Measurements from ENCODE around the gene DCDC1. TPM values are rescaled to one million over a fixed set of nuclear protein-coding genes. Genes with fewer than 3 reads are reported as not detected.

DCDC1 gene, protein sequence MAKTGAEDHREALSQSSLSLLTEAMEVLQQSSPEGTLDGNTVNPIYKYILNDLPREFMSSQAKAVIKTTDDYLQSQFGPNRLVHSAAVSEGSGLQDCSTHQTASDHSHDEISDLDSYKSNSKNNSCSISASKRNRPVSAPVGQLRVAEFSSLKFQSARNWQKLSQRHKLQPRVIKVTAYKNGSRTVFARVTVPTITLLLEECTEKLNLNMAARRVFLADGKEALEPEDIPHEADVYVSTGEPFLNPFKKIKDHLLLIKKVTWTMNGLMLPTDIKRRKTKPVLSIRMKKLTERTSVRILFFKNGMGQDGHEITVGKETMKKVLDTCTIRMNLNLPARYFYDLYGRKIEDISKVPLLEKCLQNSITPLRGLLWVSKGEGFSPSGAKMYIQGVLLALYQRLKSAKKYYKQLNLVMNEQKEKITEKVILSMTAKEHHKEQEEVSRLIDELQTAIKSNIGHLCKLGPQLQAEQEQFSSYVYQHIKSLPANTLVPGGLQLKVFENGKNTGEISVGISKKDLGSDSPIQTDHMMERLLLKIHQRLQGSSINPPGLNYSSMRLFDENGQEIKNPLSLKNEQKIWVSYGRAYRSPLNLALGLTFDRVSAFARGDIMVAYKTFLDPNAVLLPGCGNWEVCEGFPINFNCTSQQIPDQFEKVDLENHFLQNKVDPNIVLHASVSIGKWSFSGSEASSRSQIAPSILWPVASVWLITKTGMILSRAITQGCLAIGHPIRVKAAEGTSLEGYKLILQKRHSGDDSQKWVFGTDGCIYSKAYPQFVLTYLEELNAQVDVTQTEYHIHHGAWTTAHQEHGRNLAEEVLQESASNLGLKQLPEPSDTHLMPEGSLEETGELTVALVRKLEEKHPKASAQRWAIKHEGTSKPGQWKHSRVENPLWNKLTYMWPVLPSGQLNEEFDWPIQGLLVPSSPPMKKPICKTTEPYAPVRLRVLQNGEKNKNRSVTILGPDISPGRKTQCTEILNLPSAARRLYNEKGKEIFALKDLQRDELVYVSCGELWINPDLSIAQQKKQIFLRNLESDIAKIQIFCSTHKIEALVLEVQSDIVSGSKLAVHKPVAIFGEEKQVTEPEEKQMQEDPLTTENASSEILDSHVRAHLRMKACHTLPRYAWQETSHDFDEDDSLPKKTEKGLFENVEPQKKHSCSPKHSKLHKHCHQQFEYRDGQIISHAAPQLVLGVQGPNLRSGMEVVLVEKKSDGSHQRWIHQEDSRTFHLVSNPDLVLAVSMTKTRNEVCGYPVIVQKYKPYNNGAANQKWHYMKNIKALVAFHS (N-terminal part only)
- under 0.01 TPM in 2 replicates for total RNA-seq

DNA sequence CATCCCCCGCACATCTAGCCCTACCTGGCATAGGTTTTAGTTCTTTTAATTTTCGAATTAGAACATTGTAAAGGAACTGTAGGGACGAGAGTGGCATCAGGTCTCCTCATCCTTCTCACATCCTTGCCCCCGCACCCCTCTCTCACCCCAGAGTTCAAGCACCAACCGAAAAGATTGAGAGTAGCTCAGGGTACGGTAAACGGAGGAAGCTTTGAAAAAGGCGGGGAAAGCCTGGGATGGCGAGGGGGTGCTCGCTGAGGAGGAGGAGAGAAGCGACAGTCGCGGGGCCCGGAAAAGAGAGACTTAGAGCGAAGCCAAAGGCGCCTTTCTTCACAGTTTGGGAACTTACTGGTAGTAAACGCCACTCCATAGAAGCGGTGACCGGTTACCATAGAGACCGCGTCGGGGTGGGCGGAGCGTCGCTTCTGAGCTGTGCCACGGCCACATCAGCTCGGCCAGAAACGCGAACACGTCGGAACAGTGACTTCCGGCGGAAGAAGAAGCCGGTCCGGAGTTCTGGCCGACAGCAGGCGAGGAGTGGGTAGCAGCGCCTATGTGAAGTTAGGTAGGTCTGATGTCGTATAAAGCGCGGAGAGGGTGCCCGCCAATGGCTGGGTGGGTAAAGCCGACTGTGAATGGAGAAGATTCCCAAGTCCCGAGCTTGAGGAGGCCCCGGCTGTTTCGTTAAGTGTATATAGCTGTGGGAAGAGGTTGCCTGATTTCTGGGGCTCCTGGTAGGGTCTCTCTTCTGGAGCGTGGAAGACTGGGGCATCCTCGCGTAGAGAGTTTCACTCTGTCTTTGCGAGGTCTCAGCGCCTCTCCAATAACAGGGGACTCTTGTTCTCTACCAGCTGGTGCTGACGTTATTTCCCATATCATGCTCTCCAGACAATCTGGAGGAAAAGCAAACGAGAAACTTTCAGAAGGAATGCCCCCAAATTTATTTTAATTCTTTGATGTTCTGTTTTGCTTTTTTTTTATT is at the start of gene DCDC1, which contains the start of gene DNAJC24:
Gene DCDC1, minus strand, starts transcription at position 392 of the 982 bp plus-strand sequence. CDS start 41,459 bp downstream, outside the sequence.
Gene DNAJC24, plus strand, starts transcription at position 513 of the 982 bp plus-strand sequence. CDS start 889 bp downstream, outside the sequence.

Other genes starting within 250 kb of the DCDC1 start
- gene DNAJC24, start 121 bp upstream of the DCDC1 start, total RNA-seq: 16.1 and 20.0 TPM in 2 replicates
- 7.0 and 9.0 TPM in 2 replicates for gene IMMP1L, start 139.9 kb upstream of the DCDC1 start, total RNA-seq
- gene ELP4, start 140.0 kb upstream of the DCDC1 start, total RNA-seq: 13.6 and 14.5 TPM in 2 replicates

Data from aortic smooth muscle cell (primary cell).